HG02943 (cell line): ENCODE data around the gene UNK.

ENCODE experiments used
- ATAC-seq: cut with Tn5 transposase; IDR thresholded peaks from one replicate; pipeline ENCODE4 v1.9.1; 2021; ENCODE audit warnings: mild to moderate bottlenecking, low read depth, moderate library complexity; ENCODE audit not compliant: unreplicated experiment

Gene UNK

GRCh38 chr17:75819116-75819515 lies 34.5 kb downstream of the UNK start:
- no peak for ATAC-seq

GRCh38 chr17:75819678-75820077 lies 35.1 kb downstream of the UNK start:
- no peak for ATAC-seq

GRCh38 chr17:75820094-75821080 lies 35.8 kb downstream of the UNK start:
- ATAC-seq, result no peak

GRCh38 chr17:75821552-75821951 lies 36.9 kb downstream of the UNK start:
- no peak for ATAC-seq

- ATAC-seq, result no peak
Observed at GRCh38 chr17:75822119-75822799, 37.7 kb downstream of the UNK start.

GRCh38 chr17:75822800-75823166 lies 38.2 kb downstream of the UNK start:
- no peak for ATAC-seq

- ATAC-seq, result no peak
Observed at GRCh38 chr17:75823257-75824041, 38.8 kb downstream of the UNK start.

GRCh38 chr17:75824050-75824552 lies 39.5 kb downstream of the UNK start:
- ATAC-seq, result no peak

GRCh38 chr17:75824666-75825065 lies 40.1 kb downstream of the UNK start:
- no peak for ATAC-seq

GRCh38 chr17:75825149-75825552 lies 40.5 kb downstream of the UNK start:
- no peak for ATAC-seq

- no peak for ATAC-seq
Observed at GRCh38 chr17:75825748-75826370, 41.3 kb downstream of the UNK start.

- ATAC-seq, result no peak
Observed at GRCh38 chr17:75826561-75827307, 42.1 kb downstream of the UNK start.

- no peak for ATAC-seq
Observed at GRCh38 chr17:75827308-75828075, 42.9 kb downstream of the UNK start.

- ATAC-seq, result no peak
Observed at GRCh38 chr17:75828076-75828400, 43.4 kb downstream of the UNK start.

GRCh38 chr17:75828741-75829140 lies 44.1 kb downstream of the UNK start:
- no peak for ATAC-seq

GRCh38 chr17:75829747-75830146 lies 45.1 kb downstream of the UNK start:
- ATAC-seq, result no peak

GRCh38 chr17:75830164-75831031 lies 45.8 kb downstream of the UNK start:
- no peak for ATAC-seq

GRCh38 chr17:75831032-75831571 lies 46.5 kb downstream of the UNK start:
- ATAC-seq, result no peak
